GM04503 (cell line): Measurements from ENCODE around the gene PLEKHO1.
"Not testable (repeated sequence)": the region's sequence is repeated elsewhere in the genome, so short reads cannot be mapped to it uniquely, and the experiment has no call there.

Source experiments
- DNase-seq: peaks from one replicate; pipeline ENCODE4 v3.0.0-alpha.2; 2012; ENCODE audit warnings: low read depth

Gene PLEKHO1

DNA sequence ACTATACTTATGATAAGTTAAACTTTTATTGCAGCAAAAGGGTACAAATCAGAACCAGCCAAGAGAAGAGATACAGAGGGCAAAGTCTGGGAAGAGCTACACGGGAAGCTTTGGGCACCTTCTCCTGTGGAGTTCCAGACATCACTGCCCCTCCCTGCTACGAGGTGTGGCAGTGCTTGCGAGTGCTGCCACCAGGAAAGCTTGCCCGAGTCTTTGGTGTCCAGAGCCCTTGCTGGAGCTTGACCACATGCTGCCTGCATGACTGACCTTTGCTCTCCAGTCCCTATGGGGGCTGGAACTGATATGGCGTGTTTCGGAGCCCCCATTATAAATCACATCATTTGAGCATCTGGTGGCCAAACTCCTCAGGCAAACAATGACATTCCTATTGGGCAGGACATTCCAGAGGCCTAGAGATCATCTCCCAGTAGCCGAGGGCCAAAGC, 23.4 kb downstream of the PLEKHO1 start:
- no peak for DNase-seq

- DNase-seq: no peak
Observed at GRCh38 chr1:150176593-150176992, 26.9 kb downstream of the PLEKHO1 start.

GRCh38 chr1:150178548-150178947, 28.8 kb downstream of the PLEKHO1 start:
- DNase-seq: no peak

DNA sequence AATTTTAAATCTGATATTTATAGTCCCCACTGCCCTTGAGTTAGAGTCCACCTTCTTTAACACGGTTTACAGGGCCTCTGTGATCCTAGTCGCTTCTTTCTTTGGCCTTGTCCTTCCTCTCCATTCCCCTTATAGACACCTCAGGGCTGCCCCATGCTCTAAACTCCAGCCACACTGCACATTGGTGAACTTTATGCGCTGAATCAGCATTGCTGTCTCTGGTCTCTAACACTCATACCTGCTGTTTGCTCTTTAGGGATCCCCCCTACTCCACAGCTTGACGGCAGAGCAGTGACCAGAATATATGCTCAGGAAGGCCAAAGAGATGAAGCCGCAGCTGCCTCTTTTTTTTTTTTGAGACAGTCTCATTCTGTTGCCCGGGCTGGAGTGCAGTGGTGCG, 30.2 kb downstream of the PLEKHO1 start:
- DNase-seq: no peak

DNA sequence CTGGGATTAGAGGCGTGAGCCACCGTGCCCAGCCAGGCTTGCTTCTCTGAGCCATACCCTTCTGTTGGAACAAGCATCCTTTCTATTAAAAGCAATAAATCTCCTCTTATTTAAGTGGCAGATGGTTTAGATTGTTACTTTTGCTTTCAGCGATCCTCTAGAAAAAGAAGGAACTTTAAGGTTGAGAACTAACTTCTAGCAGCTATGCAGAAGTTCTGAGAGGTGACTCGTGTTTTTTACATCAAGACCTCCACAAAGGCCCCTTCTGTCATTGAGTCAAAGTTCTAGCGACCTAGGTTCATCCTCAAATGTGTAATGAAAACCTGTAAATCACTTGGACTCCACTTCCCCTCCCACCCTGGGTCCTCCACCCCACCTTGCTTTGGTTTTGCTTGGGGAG, 30.8 kb downstream of the PLEKHO1 start:
- DNase-seq: no peak

GRCh38 chr1:150182247-150182646, 32.5 kb downstream of the PLEKHO1 start:
- no peak for DNase-seq

- no peak for DNase-seq
Observed at GRCh38 chr1:150183061-150183460, 33.3 kb downstream of the PLEKHO1 start.

- no peak for DNase-seq
Observed at GRCh38 chr1:150185481-150185880, 35.8 kb downstream of the PLEKHO1 start.

- not testable (repeated sequence) for DNase-seq
Observed at GRCh38 chr1:150186438-150186788, 36.7 kb downstream of the PLEKHO1 start.

GRCh38 chr1:150186789-150187559, 37.3 kb downstream of the PLEKHO1 start:
- no peak for DNase-seq

DNA sequence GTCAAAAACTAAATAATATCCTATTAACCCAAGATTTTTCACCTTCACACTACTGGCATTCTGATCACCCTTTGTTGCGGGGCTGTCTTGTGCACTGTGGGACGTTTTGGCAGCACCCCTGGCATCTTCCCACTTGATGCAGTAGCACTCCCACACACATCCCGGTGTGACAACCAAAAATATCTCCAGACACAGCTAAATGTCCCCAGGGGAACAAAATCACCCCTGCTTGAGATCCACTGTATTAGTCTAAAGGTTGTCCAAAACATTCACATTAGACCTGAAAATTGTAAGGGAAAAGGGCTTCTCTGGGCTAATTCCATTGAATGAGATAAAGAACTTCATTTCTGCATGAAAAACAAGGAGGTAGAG, 37.8 kb downstream of the PLEKHO1 start:
- no peak for DNase-seq

DNA sequence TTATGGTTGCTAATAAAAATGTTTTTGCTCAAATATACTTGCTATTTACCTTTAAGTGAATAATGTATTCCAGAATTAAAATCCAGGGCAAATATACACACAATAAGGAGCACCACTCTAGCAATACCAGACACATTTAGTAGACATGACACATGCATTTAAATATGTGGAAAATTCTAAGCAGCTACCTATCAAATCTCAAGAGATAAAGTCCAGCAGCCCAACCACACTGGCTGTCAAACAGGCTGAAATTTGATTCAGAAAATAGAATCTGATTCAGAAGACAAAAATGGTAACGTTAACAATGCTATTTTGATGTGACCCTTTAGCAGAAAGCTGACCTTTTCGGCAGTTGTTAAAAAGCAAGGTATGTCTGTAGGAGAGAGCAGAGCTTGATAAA, 42.3 kb downstream of the PLEKHO1 start:
- no peak for DNase-seq

DNA sequence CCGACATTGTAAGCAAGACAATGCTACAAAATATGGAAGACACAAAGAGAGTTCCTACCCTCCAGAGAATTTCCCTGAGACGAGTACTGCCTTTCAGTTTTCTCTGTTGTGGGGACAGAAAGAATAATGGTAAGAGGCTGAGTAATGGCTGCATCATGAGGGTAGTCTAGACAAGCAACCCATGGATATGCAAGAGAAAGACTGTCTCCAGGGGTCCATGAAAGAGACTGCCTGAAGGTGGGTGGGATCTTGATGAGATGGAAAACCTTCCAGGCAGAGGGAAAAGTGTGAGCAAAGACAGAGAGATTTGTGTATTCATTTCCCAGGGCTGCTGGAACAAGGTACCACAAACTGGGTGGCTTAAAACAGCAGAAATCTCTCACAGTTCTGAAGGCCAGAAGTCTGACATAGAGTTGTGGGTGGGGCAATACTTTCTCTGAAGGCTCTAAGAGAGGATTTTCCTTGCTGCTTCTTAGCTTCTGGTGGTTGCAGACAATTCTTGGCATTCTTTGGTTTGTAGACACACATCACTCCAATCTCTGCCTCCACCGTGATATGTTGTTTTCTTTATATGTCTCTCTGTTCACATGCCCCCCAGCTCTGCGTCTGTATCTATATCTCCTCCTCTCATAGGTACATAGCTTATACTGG, 44.8 kb downstream of the PLEKHO1 start:
- DNase-seq: no peak

DNA sequence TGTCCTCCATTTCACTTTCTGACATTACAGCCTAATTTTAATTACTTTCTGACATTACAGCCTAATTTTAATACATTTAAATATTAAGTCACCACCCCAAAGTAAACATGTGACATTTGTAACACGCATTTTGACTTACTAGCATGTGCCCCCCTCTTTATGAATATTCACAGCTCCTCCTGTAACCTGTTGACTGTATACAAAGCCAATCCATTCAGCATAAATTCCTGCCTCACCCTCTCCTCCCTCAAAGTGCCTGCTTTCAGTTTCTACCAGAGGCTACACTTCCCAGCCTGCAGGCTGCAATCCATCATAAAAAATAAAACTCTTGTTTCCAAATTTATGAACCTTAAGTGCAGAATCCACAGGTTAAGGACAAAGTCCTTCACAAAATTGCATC, 46.7 kb downstream of the PLEKHO1 start:
- no peak for DNase-seq

- no peak for DNase-seq
Observed at GRCh38 chr1:150207281-150207971, 57.7 kb downstream of the PLEKHO1 start.

DNA sequence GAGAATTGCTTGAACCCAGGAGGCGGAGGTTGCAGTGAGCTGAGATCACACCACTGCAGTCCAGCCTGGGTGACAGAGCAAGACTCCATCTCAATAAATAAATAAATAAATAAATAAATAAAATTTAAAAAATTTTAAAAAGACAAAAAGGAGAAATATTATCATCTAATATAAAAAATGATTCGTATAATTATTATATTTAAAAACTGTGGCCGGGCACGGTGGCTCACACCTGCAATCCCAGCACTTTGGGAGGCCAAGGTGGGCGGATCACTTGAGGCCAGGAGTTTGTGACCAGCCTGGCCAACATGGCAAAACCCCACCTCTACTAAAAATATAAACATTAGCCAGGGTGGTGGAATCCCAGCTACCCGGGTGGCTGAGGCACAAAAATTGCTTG, 58.7 kb downstream of the PLEKHO1 start:
- not testable (repeated sequence) for DNase-seq
